HepG2 (cell line): ENCODE results near the gene ZNF112.

ENCODE experiments used
- CTCF ChIP-seq: sonication (generic); formaldehyde crosslinking; IDR thresholded peaks from 2 replicates; pipeline ENCODE4 v1.5.0; 2020; ENCODE audit warnings: mild to moderate bottlenecking, missing genetic modification reagents, moderate library complexity
- E2F5 ChIP-seq: sonication (generic); formaldehyde crosslinking; conservative IDR thresholded peaks from 2 replicates; pipeline ENCODE4 v1.4.0; 2020; ENCODE audit warnings: missing genetic modification reagents
- SMC3 ChIP-seq: IDR thresholded peaks from 2 replicates; pipeline ENCODE4 v1.6.1; 2011; ENCODE audit warnings: low read length, improper control_type of control experiment
- ZMYM4 ChIP-seq: sonication (generic); formaldehyde crosslinking; IDR thresholded peaks from 2 replicates; pipeline ENCODE4 v1.8.1; 2023; ENCODE audit warnings: mild to moderate bottlenecking, missing genetic modification reagents
- ZNF282 ChIP-seq: fragments of 450-650 bp; IDR thresholded peaks from 2 replicates; pipeline ENCODE4 v1.6.1; 2018; ENCODE audit not compliant: partially characterized antibody

GRCh38 chr19:44313231-44313630, 43.2 kb downstream of the ZNF112 start:
- TF ChIP-seq CTCF (CRISPR knock-in tag) (no peak), ZMYM4 (CRISPR knock-in tag) (no peak), SMC3 (no peak), ZNF282 (no peak), E2F5 (CRISPR knock-in tag) (no peak)
